GM13977 (cell line): Measurements from ENCODE around the gene HOXC10.

Experiments
- DNase-seq: peaks from one replicate; pipeline ENCODE4 v3.0.0; 2012; ENCODE audit warnings: low spot score
- CTCF ChIP-seq: IDR thresholded peaks from 2 replicates; pipeline ENCODE4 v1.5.1; 2012; ENCODE audit warnings: mild to moderate bottlenecking, control low read depth; ENCODE audit not compliant: insufficient read depth; ENCODE audit errors: extremely low read depth, missing control alignments
- in situ Hi-C: fragments of 300-500 bp; cut with MboI; formaldehyde crosslinking; loops from one replicate; pipeline ENCODE4 v1.12.0; 2022; ENCODE audit warnings: low sequenced_read_pairs, low pct_unique_long_range_greater_than_20kb, mixed read lengths, inconsistent platforms; ENCODE audit not compliant: unreplicated experiment

The HOXC10 gene

GRCh38 chr12:53944907-53945847, 39.8 kb upstream of the HOXC10 start:
- no peak for TF ChIP-seq CTCF
- in situ Hi-C loops, result loop anchor here (25.0 kb wide), 1 partner anchor 92 kb away; the partner anchor contains the start of genes HOXC5 and HOXC6
- no peak for DNase-seq

DNA sequence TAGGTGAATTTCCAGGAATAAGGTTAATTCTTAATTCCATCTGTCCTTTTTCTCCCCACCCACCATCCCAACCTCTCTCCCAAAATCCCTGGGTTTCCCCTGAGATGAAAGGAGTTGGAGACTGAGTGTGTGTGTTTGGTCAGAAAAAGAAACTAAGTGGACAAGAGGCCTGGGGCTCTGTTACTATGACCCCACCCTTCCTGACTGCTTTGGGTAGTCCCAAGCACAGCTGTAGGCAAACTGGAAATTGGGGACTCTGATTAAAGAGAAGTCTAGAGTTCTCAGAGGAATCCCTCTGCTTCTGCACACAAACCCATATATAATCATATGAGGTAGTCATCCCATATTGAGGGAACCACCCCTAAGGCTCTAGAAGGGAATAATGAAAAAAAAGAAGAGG, 37.2 kb upstream of the HOXC10 start:
- in situ Hi-C loops, result loop anchor here (25.0 kb wide), 1 partner anchor 90 kb away; the partner anchor contains the start of genes HOXC5 and HOXC6
- no peak for DNase-seq
- no peak for TF ChIP-seq CTCF

GRCh38 chr12:53948650-53949593, 36.0 kb upstream of the HOXC10 start:
- in situ Hi-C loops, result loop anchor here (25.0 kb wide), 1 partner anchor 88 kb away; the partner anchor contains the start of genes HOXC5 and HOXC6
- TF ChIP-seq CTCF, result no peak
- no peak for DNase-seq

DNA sequence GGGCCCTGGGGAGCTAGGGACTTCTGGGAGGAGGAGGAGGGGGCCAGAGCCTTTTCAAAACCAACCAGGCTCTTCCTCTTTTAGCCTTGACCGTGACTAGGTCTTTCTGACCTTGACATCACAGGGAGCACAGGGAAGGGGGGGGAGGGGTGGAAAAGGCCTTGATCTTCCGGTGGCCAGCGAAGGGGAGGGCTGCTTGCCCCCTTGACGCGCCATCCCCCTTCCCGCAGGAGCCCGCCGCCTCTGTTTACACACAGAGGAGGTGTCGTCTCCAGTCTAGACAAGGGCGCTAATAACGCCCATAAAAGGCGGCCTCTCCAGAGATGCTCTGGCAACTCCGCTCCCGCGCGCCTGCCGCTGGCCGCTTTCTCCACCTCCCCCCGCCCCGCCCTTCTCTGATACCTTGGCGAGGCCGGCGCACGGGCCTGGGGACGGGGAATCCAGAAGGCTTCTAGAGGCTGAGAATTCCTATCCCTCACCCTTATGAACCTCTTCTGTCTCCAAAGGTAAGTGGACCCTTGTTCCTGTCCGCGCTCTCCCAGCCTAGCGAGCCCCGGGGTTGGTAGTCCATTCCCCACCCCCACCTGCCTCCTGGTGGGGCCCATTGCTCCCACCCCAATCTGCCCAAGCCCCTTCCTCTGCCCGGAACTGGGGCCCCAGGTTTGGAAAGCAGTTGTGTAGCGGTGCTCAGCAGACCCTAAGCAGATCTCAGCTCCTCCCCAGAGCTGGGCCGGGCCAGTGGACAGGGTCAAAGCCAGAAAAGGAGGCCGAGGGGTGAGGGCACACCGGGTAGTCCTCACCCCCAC, 35.1 kb upstream of the HOXC10 start:
- no peak for TF ChIP-seq CTCF
- in situ Hi-C loops, result loop anchor here (25.0 kb wide), 1 partner anchor 87 kb away; the partner anchor contains the start of genes HOXC5 and HOXC6
- no peak for DNase-seq

DNA sequence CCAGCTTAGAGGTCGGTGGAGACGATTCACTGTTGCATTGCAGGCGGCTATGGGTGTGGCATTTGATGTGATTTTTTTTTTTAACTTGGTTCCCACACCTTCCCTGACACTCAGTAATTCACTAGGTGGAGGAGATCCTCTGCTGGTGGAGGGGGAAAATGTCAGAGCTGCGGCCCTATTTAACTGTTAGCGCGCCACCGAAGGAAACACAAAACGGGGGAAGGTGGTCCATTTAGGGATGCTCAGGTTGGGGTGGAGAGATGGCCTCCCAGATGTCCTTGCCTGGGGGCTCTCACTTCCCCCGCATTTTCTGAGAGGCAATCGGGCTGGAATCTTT, 34.5 kb upstream of the HOXC10 start:
- DNase-seq, result no peak
- no peak for TF ChIP-seq CTCF
- in situ Hi-C loops, result no loop called here
